Measurements from ENCODE around the gene SNRNP48. TPM values are rescaled to one million over a fixed set of nuclear protein-coding genes. Genes with fewer than 3 reads are reported as not detected.

Gene SNRNP48
- total RNA-seq, 1 donor from 2014 or later = 9.3 TPM

- ATAC-seq (peak; percentile 51 to 59), DNase-seq (peak; percentile 58)
- no peak for TF ChIP-seq CTCF (IDR thresholded peaks at IDR 0.05)
- intact Hi-C loops (cut with DNase I) = no loop called here
- peak overlapping the region; percentile 61 for H3K4me3 ChIP-seq
- peak overlapping the region; percentile 66 for H3K27ac ChIP-seq
- peaks cover 26% of the 10 kb centered on the region for H3K4me1 ChIP-seq
- H3K27me3 ChIP-seq (ENCODE audit: low read depth) = peaks cover 64% of the 10 kb centered on the region
- no peaks in the 10 kb centered on the region for H3K36me3 ChIP-seq
- H3K9me3 ChIP-seq = no peaks in the 10 kb centered on the region
These were observed 46.9 kb upstream of the SNRNP48 start for GRCh38 chr6:7542874-7543624.

DNA sequence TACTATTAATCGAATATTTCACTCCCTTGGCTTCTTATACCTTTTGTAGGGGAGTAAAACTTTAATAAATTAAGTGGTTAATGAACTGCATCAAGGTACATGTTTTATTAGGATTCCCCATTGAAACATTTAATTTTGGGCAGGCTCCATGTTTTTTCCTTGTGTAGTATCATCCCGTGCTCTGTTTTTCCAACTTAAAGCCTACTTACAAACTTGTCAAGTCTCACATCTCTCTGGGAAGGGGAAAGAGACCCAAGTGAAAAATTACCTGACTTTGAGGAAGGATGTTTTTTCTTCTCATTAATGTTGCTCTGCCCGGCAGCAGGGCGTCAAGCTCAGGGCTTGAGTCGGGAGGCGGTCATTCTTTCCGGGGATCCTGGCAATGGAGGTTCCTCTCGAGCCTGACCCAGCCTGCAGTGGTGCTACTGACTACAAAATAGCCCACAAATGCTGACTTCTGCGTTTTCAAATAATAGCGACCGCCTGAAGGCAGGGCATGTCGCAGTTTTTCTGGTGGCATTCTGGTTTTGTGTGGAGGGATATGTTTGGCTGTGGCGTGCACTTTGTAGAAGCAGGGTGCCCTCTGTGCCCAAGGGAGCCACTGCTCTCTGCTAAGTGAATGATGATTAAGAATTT lies 46.1 kb upstream of the SNRNP48 start:
- peaks cover 26% of the 10 kb centered on the region for H3K4me1 ChIP-seq
- no peak for TF ChIP-seq CTCF (IDR thresholded peaks at IDR 0.05)
- H3K36me3 ChIP-seq = no peaks in the 10 kb centered on the region
- no peak overlapping the region for H3K4me3 ChIP-seq
- no peak overlapping the region for H3K27ac ChIP-seq
- DNase-seq = no peak
- intact Hi-C loops (cut with DNase I) = no loop called here
- no peak for ATAC-seq
- H3K9me3 ChIP-seq = no peaks in the 10 kb centered on the region
- peaks cover 64% of the 10 kb centered on the region for H3K27me3 ChIP-seq (ENCODE audit: low read depth)

GRCh38 chr6:7544597-7544996 lies 45.4 kb upstream of the SNRNP48 start:
- TF ChIP-seq CTCF (IDR thresholded peaks at IDR 0.05) = no peak
- DNase-seq = no peak
- Histone ChIP-seq H3K4me3 (no peak overlapping the region), H3K36me3 (no peaks in the 10 kb centered on the region), H3K27me3 (ENCODE audit: low read depth) (peaks cover 60% of the 10 kb centered on the region), H3K9me3 (no peaks in the 10 kb centered on the region), H3K27ac (no peak overlapping the region), H3K4me1 (peaks cover 26% of the 10 kb centered on the region)
- no peak for ATAC-seq
- intact Hi-C loops (cut with DNase I) = no loop called here

DNA sequence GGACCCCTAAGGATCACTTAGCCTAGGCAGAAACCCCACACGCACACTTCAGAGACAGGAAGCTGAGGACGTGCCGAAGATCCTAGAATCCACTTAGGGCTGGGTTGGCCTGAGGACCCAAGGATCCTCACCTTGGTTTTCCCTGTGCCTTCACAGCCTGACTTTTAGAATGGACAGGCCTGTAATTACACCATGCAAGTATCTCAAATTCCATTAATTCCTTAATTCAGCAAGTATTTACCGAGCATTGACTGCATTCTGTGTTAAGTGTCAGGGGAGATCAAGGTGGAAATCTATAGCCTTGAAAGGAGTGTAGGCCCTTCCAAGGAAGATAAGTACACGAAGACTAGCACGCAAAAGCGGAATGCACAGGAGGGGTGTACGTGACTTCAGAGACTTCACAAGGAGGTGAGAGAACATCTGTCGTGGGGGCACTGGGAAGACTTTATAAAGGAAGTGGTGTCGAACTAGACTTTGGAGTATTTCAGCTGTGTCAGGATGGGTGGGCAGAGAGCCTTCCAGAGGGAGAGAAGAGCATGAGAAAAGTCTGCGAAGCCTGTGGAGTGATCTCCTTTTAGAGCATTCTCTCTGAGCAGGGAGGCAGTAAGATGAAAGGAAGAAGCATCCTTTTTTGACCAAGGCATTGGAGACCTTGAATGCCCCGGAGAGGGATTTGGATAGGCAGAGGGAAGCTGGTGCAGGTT lies 44.5 kb upstream of the SNRNP48 start:
- Histone ChIP-seq H3K27ac (no peak overlapping the region), H3K4me3 (no peak overlapping the region), H3K36me3 (no peaks in the 10 kb centered on the region), H3K27me3 (ENCODE audit: low read depth) (peaks cover 58% of the 10 kb centered on the region), H3K4me1 (peaks cover 25% of the 10 kb centered on the region), H3K9me3 (no peaks in the 10 kb centered on the region)
- intact Hi-C loops (cut with DNase I) = no loop called here
- ATAC-seq (no peak), DNase-seq (no peak)
- no peak for TF ChIP-seq CTCF (IDR thresholded peaks at IDR 0.05)

DNA sequence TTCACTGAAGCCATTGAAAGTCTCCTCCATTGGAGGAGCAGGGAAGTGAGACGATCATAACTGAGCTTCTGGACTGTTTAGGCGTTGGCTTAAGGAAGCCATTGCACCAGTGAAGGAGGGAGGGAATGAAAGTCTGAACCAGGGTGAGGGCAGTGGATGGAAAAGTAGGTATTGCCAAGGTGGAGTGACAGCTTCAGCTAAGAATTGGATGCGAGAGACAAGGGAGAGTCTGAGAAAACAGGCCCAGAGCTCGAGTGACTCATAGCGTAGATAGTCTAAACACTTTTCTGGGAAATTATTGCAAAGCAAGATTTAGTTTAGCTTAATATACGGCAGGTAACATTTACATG lies 44.0 kb upstream of the SNRNP48 start:
- DNase-seq (no peak), ATAC-seq (no peak)
- no peak overlapping the region for H3K4me3 ChIP-seq
- H3K4me1 ChIP-seq = peaks cover 20% of the 10 kb centered on the region
- no peaks in the 10 kb centered on the region for H3K36me3 ChIP-seq
- no peak for TF ChIP-seq CTCF (IDR thresholded peaks at IDR 0.05)
- no peaks in the 10 kb centered on the region for H3K9me3 ChIP-seq
- peaks cover 53% of the 10 kb centered on the region for H3K27me3 ChIP-seq (ENCODE audit: low read depth)
- no peak overlapping the region for H3K27ac ChIP-seq
- intact Hi-C loops (cut with DNase I) = no loop called here
